ENCODE measurements around the gene URAD.

The URAD gene

GRCh38 chr13:28000567-28000966 is 12.1 kb upstream of the URAD start:
- DNase-seq (ENCODE audit: low spot score): no peak

- no peak for DNase-seq (ENCODE audit: low spot score)
These were observed 9.5 kb upstream of the URAD start for GRCh38 chr13:27997904-27998522.

GRCh38 chr13:27991881-27992280 is 3.4 kb upstream of the URAD start:
- DNase-seq (ENCODE audit: low spot score): no peak

- no peak for DNase-seq (ENCODE audit: low spot score)
These were observed 2.9 kb downstream of the URAD start for GRCh38 chr13:27985600-27985999.

DNA sequence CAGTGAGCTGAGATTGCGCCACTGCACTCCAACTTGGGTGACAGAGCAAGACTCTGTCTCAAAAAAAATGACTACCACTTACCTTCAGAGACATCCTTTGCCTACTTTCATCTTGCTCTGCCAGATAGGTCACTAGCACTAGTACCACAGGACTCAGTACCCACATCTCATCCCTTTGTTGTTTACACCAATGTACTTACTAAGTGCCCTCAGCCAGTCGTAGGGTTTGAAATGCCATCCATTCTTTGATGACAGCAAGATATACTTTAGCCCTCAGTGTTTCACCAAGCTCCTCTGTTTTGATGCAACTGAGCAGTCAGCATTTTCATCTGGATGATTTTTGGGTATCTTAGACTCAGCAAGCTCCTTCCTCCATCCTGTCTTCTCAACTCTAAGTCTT is 6.1 kb downstream of the URAD start:
- DNase-seq (ENCODE audit: low spot score): no peak

DNA sequence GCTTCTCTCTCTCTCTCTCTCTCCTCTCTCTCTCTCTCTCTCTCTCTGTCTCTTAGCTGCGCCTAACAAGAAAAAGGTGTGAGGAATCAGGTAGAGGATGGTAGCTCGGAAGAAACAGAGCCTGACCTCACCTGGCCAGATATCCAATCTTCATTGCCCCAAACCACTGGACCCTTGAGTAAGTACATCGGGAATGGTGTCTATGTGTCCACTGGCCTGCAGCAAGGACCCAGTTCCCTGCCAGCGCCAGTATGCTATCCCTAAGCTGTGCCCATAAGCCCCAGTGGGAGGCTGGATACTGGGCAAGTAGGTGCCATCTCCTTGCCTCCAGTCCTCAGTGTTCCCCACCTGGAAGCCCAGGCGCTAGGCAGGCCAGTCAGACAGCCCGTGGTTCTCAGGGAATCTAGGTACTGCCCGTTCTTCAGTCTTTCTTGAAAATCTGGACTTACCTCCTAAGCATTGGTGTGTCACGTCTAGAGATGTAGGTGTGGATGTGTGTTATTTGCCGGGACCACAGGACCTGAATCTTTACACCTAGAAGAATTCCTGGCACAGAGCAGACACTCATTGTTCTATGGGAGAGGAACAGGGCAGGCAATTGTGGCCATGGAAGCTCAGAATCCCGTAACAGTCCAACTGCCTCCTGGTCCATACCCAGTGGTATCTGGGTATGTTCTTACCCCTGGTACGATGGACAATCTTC is 7.3 kb downstream of the URAD start:
- no peak for DNase-seq (ENCODE audit: low spot score)

DNA sequence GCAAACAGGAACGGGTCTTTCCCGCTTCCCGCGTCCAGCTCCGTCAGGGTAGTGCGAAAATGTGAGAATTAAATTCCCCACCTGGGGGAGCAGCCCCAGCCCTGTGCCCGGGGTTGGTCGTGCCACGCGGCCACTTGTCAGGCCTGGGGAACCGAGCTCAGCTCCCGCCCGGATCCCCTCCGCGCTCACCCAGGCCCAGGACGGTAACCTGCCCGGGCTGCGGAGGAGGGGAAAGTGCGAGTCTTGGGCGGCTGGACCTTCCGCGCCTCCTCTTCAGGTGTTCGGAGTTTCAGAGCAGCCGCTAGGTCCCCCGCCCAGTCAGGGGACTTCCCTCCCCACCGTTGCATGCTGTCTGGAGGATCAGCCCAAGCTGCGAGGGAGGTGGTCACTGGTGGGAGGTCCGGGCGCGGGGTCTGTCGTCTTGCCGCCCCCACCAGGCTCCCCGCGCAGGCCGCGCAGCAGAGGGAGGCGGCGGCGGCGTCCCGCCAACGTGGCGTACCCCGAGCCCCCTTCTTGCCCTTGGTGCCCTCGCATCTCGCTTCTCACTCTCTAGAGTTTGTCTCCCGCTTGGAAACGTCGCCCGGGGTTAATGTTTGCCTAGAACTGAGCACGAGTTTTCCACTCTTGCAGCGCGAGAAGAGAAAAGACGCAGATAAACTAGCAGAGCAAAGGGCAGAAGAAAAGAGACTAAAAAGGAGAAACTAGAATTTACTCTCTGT is 8.1 kb downstream of the URAD start:
- DNase-seq (ENCODE audit: low spot score): no peak

- DNase-seq (ENCODE audit: low spot score): no peak
These were observed 8.7 kb downstream of the URAD start for GRCh38 chr13:27979765-27980279.

GRCh38 chr13:27979001-27979643 is 9.4 kb downstream of the URAD start:
- no peak for DNase-seq (ENCODE audit: low spot score)

DNA sequence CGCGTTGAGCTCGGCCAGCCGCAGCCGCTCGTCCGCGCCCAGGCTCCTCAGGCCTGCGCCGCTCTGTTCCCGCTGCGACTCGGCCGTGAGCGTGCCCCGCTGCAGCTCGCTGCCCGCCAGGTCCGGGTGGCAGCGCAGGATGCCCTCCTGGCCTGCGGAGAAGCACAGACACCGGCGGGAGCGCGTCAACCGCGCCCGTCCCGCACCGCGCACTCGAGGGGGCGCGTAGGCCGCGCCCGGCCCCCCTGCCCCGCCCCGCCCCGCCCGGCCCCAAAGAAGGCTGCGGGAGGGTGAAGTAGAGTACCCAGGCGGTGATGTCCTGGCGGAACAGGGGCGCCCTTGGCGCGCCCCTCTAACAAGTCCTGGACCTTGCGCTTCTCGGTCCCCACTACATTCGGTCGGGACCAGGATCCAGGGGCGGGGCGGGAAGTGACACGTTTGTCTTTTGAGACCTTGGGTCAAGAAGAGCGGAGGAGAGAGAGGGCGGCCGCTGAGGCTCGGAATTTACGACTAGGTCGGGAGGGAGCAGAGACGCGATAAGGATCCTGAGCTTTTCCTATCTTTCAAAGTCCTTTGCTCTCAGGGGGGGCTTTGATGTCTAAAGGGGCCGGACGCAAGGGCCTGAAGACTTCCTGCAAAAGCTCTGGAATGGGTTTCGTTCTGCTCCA is 10.1 kb downstream of the URAD start:
- DNase-seq (ENCODE audit: low spot score): no peak

DNA sequence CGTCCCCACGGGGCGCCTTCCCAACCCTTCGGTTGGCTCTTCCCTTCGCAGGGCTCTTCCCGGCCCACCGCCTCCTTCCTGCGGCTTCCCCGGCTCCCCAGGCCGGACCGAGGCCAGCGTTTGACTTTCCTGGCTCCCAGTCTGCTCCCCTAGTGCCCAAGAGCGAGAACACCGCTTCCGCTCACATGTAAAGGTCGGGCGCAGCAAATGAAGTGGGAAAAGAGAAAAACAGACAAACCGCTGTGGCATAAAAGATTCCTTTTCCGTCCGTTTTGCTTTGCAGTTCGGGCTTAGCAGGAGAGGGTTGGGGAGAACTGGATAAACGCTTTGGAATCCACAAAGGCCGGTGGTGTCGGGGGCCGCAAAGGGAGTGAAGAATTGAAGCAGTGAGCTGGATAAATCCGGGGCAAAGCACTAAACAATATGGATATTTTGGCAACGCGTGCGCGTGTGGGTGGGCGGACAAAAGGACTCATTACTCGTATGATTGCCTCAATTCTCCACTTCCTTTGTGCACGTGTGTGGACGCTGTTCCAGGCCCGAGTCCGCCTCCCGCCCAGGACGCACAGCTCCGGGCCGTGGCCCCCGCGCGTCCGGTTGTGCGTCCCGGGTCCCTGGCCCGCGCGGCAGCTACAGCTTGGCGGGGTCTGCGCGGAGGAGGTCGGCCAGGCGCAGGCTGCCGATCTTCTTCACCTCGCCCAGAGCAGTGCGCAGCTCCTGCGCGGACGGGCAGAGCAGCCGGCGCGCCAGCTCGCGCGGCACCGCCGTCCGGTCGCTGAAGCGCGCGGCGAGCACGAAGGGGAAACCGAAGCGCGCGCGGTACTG is 10.8 kb downstream of the URAD start:
- DNase-seq (ENCODE audit: low spot score): no peak

DNA sequence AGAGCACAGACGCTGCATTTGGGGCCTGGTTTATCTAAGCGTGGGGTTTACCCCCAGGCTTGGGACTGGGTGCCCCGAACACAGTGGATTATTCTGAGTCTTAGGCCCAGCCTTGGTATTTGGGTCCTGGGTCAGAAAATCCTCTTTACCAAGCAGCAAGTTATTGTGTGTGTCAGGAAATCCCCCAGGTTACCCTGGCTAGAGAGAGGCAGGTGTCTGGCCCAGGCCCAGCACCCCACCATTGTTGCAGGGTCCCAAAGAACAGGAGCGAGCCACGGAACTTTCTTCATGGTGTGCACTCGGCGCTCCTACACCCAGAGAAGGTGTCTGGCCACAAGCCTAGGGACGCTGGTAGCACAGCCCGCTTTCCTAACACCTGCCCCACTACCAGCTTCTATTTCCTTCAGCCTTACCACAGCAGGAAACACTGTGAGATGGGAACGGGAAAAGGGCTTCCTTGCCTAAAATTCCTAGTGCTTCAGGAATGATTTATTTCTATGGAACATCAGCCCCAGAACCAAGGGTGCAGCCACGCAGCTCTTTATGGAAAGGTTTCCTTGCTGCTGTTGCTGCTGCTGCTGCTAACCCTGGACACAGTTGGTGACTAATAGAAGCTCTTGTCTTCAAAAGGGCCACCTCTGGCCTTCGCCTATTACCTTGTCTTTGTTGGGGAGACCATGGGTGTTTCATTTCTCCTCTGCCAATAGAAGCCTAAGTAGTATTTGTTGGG is 12.0 kb downstream of the URAD start:
- DNase-seq (ENCODE audit: low spot score): no peak

- DNase-seq (ENCODE audit: low spot score): no peak
These were observed 12.7 kb downstream of the URAD start for GRCh38 chr13:27975564-27976361.

DNA sequence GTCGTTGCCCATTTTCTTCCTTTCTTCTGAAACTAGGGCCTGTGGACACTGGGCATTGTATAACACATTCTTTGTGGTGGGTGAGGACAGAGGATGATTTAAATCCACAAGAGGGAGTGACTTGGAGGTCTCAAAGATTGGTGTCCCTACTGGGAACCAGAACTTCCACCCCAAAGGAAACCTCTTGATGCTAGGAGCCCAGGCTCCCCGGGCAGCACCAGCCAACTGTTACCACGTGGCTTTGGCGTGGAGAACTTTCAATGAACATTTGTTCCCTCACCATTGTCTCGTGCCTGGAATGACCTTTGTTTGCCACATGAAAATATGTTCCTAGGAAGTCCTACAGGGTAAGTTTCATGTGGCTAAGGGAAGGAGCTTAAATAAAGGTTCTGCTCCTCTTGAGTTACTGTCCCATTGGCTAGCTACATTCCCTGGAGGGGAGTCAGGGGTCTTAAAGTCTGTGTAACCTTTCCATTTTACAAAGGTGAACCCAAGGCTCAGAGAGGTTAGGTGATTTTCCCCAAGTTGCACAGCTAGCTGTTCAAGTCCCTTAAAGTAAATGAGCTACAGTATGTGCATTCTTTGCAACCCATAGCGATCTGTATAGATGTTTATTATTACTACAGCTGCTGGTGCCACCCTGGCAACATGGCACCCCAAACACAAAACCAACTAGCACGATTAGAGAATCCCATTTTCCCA is 14.4 kb downstream of the URAD start:
- DNase-seq (ENCODE audit: low spot score): no peak

GRCh38 chr13:27973291-27973690 is 15.2 kb downstream of the URAD start:
- no peak for DNase-seq (ENCODE audit: low spot score)

DNA sequence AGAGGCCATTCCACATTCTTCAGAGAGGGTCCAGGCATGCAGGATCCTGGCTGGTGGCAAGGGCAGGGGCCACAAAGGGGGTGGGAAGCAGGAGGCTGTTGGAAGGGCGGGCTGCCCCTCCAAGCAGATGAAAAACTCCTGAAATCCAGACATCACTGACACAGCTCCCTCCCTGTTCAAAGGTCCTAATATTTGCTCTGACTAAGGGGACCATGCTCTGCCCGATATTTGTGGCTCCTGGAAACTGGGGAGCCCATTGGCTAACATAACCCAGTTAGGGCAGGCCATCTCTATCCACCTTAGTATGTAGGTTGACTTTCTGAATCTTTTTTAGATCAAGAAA is 16.0 kb downstream of the URAD start:
- no peak for DNase-seq (ENCODE audit: low spot score)

DNA sequence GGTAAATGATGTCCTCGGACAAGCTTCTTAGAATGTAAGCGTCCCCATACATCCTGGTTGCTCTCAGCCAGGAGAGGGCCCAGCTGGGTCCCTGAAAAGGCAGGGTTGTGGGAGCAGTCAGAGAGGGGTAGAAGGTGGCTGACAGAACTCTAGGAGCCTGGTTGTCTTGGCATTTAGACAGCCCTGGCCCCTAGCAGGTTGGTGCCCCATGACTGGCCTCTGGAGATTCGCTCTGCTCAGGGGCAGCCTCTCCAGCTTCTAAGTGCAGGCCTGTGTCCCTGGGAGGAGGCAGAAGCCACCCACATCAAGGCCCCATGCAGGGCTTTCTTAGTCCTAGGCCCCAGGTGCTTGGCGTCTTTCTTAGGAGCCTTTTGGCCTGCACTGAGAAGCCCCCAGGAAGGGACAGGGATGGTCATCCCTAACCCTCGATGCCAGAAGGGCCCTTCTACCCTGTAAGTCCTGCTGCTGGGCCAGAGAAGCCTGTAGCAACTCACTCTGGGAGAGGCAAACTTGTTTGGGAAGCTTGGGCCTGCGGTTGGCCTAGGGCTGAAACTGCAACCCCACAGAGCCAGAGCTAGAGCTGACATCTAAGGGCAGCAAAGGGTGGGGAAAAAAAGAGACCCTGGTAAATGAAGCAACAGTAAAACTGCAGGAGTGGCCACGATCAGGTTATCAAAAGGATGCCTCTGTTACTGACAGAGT is 16.6 kb downstream of the URAD start:
- no peak for DNase-seq (ENCODE audit: low spot score)

GRCh38 chr13:27971236-27971645 is 17.3 kb downstream of the URAD start:
- no peak for DNase-seq (ENCODE audit: low spot score)
